HG03520 (cell line): Measurements from ENCODE around the gene TBKBP1.

Experiments
- ATAC-seq: cut with Tn5 transposase; IDR thresholded peaks from one replicate; pipeline ENCODE4 v1.9.1; 2021; ENCODE audit warnings: mild to moderate bottlenecking, moderate library complexity; ENCODE audit not compliant: unreplicated experiment

TBKBP1 gene

GRCh38 chr17:47713980-47714700 lies 20.2 kb downstream of the TBKBP1 start:
- no peak for ATAC-seq

GRCh38 chr17:47714773-47715396 lies 20.9 kb downstream of the TBKBP1 start:
- ATAC-seq, result no peak

DNA sequence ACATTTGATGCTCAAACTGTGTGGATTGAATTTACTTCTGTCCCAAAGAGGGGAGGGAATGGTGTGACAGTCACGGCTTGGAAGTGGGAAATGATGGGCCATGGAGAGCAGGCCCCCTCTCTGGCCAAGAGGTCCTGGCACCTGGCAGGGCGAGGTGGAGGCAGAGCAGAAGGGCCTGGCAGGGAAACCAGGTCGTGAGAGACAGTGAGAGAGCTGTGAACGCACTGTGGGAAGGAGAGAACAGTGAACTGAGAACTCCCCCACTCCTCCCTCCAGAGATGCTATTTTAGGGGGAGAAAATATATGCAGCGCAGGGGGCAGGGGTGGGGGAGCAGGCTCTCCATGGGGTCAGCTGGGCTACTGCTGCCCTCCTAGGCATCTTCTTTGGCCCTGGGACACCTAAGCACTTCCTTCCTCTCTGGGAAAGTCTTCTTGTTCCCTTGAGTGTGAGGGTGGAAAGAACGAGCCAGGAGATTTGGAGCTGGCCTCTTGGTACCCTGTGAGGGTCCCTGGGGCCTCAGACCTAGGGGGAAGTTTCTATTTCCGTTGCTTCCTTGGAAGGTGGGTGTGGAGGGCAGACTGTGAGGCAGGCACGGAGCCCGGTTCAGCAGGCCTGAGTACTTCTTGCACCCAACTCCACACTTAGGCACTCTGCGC lies 21.8 kb downstream of the TBKBP1 start:
- no peak for ATAC-seq

GRCh38 chr17:47716375-47716774 lies 22.4 kb downstream of the TBKBP1 start:
- ATAC-seq, result no peak

DNA sequence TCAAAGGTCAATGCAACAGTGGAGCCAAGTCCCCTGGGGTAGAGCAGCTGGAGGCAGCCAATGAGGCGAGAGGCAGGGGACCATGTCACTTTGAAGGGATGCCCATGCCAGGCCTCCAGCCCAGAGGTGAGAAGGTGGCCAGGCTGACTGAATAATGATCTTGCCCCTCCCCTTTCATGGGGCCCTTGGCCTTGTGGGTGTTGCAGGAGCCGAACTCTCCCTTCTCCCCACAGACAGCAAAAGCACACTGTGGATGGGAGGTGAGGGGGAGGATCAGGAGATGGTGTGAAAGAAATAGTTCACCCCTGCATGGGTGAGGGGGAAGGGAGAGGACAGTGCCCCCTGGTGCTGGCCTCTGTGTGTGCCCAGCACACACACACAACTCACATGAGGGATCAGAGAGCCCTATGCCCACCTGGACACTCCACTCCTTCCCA lies 23.3 kb downstream of the TBKBP1 start:
- no peak for ATAC-seq

- ATAC-seq, result no peak
Observed at GRCh38 chr17:47717979-47718621, 24.1 kb downstream of the TBKBP1 start.

DNA sequence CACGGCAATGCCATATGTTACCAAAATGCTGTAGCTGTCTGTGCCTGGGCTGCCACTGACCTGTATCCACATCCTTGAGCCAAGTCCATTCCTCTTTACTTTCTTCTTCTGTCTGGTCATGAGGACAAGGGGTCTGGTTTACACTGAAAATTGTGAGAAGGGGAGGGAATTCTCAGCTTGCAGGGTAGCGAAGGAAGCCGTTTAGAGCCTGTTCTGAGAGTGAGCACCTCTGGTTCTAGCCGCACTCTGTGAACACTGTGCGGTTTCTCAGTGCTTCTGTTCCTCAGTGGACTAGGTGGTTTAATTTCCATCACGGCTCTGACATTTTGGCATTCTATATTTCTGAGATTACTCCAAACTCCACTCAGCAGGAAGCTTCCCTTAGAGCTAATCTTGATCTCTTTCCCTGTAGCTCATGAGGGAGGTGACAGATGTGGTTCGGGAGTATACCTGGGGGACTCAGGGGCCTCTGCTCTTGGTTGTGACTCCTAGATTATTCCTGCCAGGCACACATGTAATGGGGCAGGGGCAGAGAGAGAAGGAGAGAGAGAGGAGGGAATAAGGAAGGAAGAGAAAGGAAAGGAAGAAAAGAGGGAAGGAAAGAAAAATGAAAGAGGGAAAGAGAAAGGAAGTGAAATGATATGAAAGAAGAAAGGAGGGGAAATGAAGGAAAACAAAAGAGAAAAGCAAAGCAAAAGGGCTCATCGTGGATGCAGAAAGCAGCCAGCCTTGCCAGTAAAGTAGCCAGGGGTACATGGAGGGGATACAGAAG lies 24.9 kb downstream of the TBKBP1 start:
- no peak for ATAC-seq

DNA sequence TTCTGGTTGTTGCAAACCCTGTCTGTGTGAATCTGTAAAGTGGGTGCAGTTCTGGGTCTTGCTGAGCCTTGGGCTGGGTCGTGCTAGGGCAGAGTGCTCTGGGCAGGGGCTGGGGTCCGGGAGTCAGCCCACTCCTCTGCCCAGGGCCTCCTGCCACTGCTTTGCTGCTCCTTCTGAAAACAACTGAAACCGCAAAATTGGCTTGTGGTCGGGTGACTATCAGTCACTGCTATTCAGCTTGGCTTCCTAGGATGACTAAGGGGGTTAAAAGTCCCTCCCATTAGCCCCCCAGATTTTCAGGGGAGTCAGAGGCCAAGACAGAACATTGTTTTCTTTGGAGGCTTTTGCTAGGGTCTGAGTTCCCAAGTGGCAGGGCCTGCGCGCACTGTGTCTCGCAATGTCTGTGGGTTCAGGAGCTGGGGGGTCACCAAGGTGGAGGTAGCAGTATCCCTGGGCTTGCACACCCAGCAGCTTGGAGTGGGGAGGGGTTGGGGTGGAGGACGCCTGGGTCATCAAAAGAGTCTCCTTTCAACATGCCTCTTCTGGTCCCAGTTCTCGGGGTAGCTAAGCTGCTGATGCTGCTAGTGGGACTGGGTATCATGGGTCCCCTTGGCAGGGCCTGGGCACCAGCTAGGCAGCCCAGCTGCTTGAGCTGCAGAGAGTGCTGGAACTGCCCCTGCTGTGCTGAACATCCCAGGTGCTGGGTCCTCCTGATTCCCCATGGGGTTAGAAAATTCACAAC lies 25.6 kb downstream of the TBKBP1 start:
- ATAC-seq, result no peak

- no peak for ATAC-seq
Observed at GRCh38 chr17:47720196-47720595, 26.2 kb downstream of the TBKBP1 start.

GRCh38 chr17:47720754-47721533 lies 27.0 kb downstream of the TBKBP1 start:
- ATAC-seq, result no peak

DNA sequence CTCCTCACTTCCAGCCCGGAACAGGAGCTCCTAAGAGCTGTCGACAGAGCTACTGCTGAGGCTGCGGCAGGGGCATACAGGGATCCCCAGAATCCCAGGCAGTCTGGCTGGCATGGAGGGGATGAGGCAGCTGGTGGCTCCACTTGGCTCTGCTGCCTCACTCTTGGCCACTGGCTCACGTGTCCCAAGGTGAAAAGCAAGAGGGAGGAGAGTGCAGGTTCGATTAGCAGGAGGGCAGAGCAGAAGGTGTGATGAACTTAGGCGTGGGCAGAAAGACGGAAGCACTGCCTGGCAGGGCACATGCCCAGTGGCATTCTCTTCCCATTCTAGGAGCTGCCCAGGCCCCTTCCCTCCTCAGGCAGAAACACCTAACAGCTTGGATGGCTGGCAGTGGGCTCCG lies 27.8 kb downstream of the TBKBP1 start:
- no peak for ATAC-seq

GRCh38 chr17:47724705-47725104 lies 30.7 kb downstream of the TBKBP1 start:
- ATAC-seq, result no peak

DNA sequence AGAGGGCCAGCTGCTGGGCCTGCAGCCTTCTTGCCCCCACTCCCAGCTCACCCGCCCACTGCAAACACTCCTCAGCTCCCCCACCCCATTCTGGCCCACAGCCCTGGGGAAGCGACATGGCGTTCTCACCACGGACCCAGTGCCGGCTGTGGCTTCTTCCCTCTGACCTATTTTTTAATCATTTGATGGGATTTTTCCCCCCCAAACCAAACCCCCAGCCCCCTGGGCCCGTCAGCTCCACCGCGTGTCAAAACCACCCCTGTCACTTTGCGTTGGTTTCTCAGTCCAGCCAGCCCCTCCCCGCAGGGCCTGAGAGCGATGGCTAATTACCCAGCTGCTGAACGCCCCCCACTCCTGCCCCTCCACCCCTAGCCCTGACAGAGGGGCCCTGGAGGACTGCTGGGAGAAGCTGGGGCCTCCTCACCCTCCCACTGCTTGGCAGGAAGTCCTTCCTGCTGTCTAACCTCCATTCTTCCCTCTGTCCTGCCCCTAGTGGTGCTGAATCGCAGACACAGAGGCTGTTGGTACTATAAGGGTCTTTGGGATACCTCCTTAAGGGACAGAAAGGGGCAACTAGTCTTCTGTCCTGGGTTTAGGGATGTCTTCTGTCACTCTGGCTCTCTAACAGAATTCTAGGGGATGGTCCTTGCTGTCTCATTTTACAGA lies 31.6 kb downstream of the TBKBP1 start:
- ATAC-seq, result no peak

- no peak for ATAC-seq
Observed at GRCh38 chr17:47726796-47727703, 33.1 kb downstream of the TBKBP1 start.

DNA sequence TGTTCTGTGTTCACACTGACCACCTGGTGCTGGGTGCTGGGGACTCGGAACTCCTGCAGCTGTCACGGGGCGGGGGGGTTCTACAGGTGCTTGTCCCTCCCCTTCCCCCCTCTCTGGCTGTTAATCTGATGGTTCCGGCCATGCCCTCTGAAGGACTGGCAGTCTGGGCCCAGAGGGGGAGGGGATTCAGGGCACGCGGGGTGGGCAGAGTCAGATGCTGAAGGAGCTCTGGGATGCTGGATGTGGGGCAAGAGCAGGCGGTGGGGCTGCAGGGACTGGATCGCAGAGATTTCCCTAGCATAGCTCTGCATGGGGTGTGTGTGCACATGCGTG lies 33.7 kb downstream of the TBKBP1 start:
- no peak for ATAC-seq

- ATAC-seq, result no peak
Observed at GRCh38 chr17:47728214-47728877, 34.4 kb downstream of the TBKBP1 start.

DNA sequence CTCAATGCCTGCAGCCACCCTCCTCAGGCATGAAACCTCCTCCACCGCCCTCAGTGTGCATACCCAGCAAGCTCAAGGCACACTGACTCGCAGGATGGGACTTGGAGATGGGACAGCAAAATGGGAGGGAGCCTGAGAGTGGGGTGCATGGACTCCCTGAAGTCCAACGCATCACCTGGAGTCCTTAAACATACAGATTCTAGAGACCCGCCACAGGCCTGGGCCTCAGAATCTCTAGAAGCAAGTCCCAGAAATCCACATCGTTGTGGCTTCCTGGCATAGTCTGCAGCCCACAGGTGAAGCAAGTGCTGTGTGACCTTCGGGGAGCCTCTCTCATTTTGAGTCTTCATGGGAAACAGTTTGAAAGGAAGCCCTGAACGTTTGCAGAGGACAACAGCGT lies 35.5 kb downstream of the TBKBP1 start:
- no peak for ATAC-seq
